Measurements from ENCODE around the gene TTC7B. TPM values are rescaled to one million over a fixed set of nuclear protein-coding genes. Genes with fewer than 3 reads are reported as not detected.

TTC7B gene
- total and polyA plus RNA-seq, 7 donors: 5.5 to 70.9 (median 46.8) TPM

DNA sequence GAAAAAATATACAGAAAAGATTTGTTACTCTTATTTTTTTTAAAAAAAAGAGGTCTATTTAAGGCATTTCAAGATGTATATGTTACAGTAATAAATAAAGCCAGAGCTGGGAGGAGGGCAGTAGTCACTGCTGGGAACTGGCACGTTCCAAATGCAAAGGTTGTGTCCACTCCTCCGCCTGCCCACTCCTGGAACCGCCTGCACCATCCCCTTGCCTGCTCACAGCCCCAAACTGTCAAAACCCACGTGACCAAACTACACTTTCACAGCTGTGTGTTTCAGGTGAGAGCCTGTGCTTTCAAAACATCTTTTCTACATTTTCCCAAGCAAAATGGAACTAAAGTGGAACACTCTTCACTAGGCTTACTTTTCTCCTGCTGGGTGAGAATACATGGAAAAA lies 160.4 kb downstream of the TTC7B start:
- intact Hi-C loops (cut with DNase I): no loop called here
- no peaks in the 10 kb centered on the region for H3K9me3 ChIP-seq
- WGBS, 2 donors: 81 to 91% methylated on average over 4 of the region's 4 CpGs
- H3K4me1 ChIP-seq: peaks cover 0 to 50% (median 40%) of the 10 kb centered on the region in 4 donors
- peaks cover 0 to 16% (median 0%) of the 10 kb centered on the region in 4 donors for H3K36me3 ChIP-seq
- H3K27ac ChIP-seq: peak overlapping the region in 3 of 4 donors; percentile 18 to 65 (median 59)
- H3K27me3 ChIP-seq: no peaks in the 10 kb centered on the region
- H3K4me3 ChIP-seq: no peak overlapping the region
- TF ChIP-seq, protein P1, sequence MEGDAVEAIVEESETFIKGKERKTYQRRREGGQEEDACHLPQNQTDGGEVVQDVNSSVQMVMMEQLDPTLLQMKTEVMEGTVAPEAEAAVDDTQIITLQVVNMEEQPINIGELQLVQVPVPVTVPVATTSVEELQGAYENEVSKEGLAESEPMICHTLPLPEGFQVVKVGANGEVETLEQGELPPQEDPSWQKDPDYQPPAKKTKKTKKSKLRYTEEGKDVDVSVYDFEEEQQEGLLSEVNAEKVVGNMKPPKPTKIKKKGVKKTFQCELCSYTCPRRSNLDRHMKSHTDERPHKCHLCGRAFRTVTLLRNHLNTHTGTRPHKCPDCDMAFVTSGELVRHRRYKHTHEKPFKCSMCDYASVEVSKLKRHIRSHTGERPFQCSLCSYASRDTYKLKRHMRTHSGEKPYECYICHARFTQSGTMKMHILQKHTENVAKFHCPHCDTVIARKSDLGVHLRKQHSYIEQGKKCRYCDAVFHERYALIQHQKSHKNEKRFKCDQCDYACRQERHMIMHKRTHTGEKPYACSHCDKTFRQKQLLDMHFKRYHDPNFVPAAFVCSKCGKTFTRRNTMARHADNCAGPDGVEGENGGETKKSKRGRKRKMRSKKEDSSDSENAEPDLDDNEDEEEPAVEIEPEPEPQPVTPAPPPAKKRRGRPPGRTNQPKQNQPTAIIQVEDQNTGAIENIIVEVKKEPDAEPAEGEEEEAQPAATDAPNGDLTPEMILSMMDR (IDR thresholded peaks at IDR 0.05): no peak
- no peak for TF ChIP-seq EP300 (IDR thresholded peaks at IDR 0.05)
- TF ChIP-seq POLR2A (IDR thresholded peaks at IDR 0.05): no peak
- TF ChIP-seq POLR2AphosphoS5 (IDR thresholded peaks at IDR 0.05): no peak
- no peak for DNase-seq

DNA sequence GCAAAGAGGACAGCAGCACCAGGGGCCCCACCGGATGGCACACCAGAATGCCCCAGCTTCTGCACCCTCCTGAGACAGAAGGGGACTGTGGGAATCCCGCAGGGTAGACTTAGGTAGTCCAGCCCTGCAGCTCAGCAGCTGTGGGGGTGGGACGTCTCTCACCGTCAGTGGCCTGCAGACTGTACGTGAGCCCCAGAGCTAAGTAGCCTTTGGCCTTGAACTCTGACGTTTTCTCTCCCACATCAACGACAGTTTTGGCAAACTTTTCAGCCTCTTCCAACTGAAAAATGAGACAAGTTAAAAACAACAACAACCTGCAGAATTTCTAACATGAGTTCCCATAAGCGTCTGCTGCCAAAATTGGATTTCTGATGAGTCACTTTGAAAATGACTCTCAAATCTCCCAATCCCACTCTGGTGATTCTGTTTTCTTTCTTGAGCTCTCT lies 161.4 kb downstream of the TTC7B start:
- Histone ChIP-seq H3K27me3 (no peaks in the 10 kb centered on the region), H3K36me3 (peaks cover 0 to 16% (median 0%) of the 10 kb centered on the region in 4 donors), H3K27ac (peak overlapping the region; percentile 17 to 65 (median 22)), H3K4me3 (no peak overlapping the region), H3K9me3 (no peaks in the 10 kb centered on the region), H3K4me1 (peaks cover 0 to 45% (median 36%) of the 10 kb centered on the region in 4 donors)
- WGBS, 2 donors: 79 to 80% methylated on average over 8 of the region's 8 CpGs
- TF ChIP-seq EP300 (IDR thresholded peaks at IDR 0.05) (no peak), POLR2A (IDR thresholded peaks at IDR 0.05) (no peak), POLR2AphosphoS5 (IDR thresholded peaks at IDR 0.05) (no peak)
- TF ChIP-seq, protein P1 (IDR thresholded peaks at IDR 0.05): no peak
- DNase-seq: no peak
- intact Hi-C loops (cut with DNase I): no loop called here

DNA sequence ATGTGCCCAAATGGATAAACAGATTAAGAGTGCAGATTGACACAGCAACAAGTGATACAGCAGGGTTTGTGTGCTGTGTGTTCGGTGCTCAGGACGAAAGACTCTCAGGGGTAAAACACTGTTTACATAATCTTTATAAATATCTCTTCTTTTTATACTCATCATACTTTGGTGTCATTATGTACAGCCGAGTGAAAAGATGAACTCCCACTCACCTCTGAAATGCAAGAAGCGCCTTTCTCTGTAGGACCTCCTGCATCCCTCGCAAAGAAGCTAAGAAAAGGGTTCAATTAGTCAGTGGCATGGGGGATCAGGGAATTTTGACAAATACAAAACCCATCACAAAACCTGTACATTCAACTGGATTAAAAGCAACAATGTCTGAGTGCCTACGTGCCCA lies 163.6 kb downstream of the TTC7B start:
- Histone ChIP-seq H3K4me3 (no peak overlapping the region), H3K4me1 (peaks cover 0 to 56% (median 40%) of the 10 kb centered on the region in 4 donors), H3K27me3 (no peaks in the 10 kb centered on the region), H3K9me3 (no peaks in the 10 kb centered on the region), H3K36me3 (peaks cover 0 to 16% (median 0%) of the 10 kb centered on the region in 4 donors), H3K27ac (peak overlapping the region in 3 of 4 donors; percentile 8 to 57 (median 16))
- intact Hi-C loops (cut with DNase I): no loop called here
- DNase-seq: no peak
- TF ChIP-seq POLR2A (IDR thresholded peaks at IDR 0.05) (no peak), POLR2AphosphoS5 (IDR thresholded peaks at IDR 0.05) (no peak), EP300 (IDR thresholded peaks at IDR 0.05) (no peak)
- TF ChIP-seq, protein P1 (IDR thresholded peaks at IDR 0.05): no peak
- WGBS, 2 donors: 91 to 93% methylated on average over 6 of the region's 6 CpGs

DNA sequence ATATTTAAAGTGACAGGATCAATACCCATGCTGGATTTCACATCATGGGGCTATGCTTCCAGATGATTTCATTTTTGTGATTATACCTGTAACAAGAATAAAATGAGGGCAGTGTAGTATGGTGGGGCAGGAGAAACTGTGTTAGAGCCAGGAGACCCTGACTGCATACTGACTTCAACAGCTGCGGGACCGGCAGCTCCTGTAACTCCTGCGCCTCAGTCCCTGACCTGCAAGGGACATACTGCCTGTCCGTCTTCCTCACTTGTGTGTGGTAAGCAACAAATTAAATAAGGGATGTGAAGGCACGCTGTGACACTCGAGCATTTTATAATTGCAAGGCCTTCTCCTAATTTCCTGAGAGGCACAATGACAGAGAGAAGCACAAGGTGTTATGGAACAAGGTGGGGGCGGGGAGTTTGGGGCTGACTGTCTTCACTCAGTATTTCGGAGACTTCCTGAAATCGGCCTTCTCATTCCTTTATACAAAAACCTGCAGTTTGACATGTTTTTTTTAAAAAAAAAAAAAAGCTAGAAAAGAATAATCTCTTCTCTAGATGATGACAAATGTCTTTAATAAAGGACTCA lies 164.2 kb downstream of the TTC7B start:
- peak overlapping the region in 3 of 4 donors; percentile 8 to 57 (median 52) for H3K27ac ChIP-seq
- peaks cover 0 to 14% (median 0%) of the 10 kb centered on the region in 4 donors for H3K36me3 ChIP-seq
- H3K4me1 ChIP-seq: peaks cover 0 to 56% (median 40%) of the 10 kb centered on the region in 4 donors
- 81% methylated on average over 9 of the region's 9 CpGs for WGBS, 2 donors
- no peak for DNase-seq
- no peak overlapping the region for H3K4me3 ChIP-seq
- intact Hi-C loops (cut with DNase I): no loop called here
- H3K9me3 ChIP-seq: no peaks in the 10 kb centered on the region
- no peaks in the 10 kb centered on the region for H3K27me3 ChIP-seq
- TF ChIP-seq POLR2A (IDR thresholded peaks at IDR 0.05): no peak
- TF ChIP-seq POLR2AphosphoS5 (IDR thresholded peaks at IDR 0.05): no peak
- TF ChIP-seq, protein P1 (IDR thresholded peaks at IDR 0.05): no peak
- no peak for TF ChIP-seq EP300 (IDR thresholded peaks at IDR 0.05)
